Sigmoid colon (tissue), 4 donors: ENCODE measurements around the gene FBXO44.

Experiments used
- EP300 ChIP-seq, 4 donors: sonication (generic); formaldehyde crosslinking; IDR thresholded peaks; one replicate each; pipeline ENCODE4 v1.6.1; 2017; ENCODE audit warnings: antibody characterized with exemption in 4 of 4
- POLR2A ChIP-seq, 2 donors: fragments of 450-650 bp; IDR thresholded peaks; one replicate each; pipeline ENCODE4 v1.6.1; 2016; ENCODE audit warnings: antibody characterized with exemption in 2 of 2, mild to moderate bottlenecking in 2 of 2, moderate library complexity in 2 of 2
- POLR2AphosphoS5 ChIP-seq, 4 donors: sonication (generic); formaldehyde crosslinking; IDR thresholded peaks; one replicate each; pipeline ENCODE4 v1.6.1; 2017; ENCODE audit warnings: antibody characterized with exemption in 4 of 4
- TF ChIP-seq, protein P1 (sequence below), 4 experiments: fragments of 450-650 bp in 3 of 4; fragments of 200-600 bp in 1 of 4; IDR thresholded peaks; one replicate each; pipeline ENCODE4 v1.5.1; 2016 to 2019; ENCODE audit warnings: antibody characterized with exemption in 4 of 4, mild to moderate bottlenecking in 3 of 4, moderate library complexity in 2 of 4

- TF ChIP-seq, protein P1, sequence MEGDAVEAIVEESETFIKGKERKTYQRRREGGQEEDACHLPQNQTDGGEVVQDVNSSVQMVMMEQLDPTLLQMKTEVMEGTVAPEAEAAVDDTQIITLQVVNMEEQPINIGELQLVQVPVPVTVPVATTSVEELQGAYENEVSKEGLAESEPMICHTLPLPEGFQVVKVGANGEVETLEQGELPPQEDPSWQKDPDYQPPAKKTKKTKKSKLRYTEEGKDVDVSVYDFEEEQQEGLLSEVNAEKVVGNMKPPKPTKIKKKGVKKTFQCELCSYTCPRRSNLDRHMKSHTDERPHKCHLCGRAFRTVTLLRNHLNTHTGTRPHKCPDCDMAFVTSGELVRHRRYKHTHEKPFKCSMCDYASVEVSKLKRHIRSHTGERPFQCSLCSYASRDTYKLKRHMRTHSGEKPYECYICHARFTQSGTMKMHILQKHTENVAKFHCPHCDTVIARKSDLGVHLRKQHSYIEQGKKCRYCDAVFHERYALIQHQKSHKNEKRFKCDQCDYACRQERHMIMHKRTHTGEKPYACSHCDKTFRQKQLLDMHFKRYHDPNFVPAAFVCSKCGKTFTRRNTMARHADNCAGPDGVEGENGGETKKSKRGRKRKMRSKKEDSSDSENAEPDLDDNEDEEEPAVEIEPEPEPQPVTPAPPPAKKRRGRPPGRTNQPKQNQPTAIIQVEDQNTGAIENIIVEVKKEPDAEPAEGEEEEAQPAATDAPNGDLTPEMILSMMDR (IDR thresholded peaks at IDR 0.05): no peak
- no peak for TF ChIP-seq EP300 (IDR thresholded peaks at IDR 0.05)
- TF ChIP-seq POLR2AphosphoS5 (IDR thresholded peaks at IDR 0.05): no peak
- TF ChIP-seq POLR2A (IDR thresholded peaks at IDR 0.05): no peak
These were observed 16.5 kb downstream of the FBXO44 start for GRCh38 chr1:11671205-11671543.
